GM10266 (cell line): ENCODE data around the gene BACH2.

Source experiments
- DNase-seq: peaks from one replicate; pipeline ENCODE4 v3.0.0; 2012; ENCODE audit errors: extremely low spot score
- TF ChIP-seq, protein P1 (sequence below): IDR thresholded peaks from 2 replicates; pipeline ENCODE4 v1.5.1; 2012; ENCODE audit warnings: mild to moderate bottlenecking, low read depth; ENCODE audit not compliant: control insufficient read depth, insufficient read depth; ENCODE audit errors: missing control alignments

The BACH2 gene

DNA sequence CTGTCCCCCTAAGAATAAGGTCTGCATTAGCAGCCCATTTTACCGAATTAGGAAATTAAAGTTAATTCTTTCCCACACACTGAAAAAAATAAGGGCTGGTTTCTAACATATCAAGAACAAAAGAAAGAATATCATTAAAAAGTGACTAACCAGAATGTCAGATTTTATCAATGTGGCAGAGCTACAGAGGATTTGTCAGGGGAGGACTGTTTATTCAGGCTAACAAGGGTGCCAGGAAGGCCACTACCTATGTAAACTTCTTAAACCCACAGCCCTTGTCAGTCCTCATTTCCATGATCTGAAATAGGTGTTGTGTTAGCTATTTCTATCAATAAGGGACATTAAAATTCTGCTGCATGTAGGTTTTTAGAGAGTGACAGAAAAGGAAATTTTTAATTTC lies 76.4 kb downstream of the BACH2 start:
- TF ChIP-seq, protein P1, sequence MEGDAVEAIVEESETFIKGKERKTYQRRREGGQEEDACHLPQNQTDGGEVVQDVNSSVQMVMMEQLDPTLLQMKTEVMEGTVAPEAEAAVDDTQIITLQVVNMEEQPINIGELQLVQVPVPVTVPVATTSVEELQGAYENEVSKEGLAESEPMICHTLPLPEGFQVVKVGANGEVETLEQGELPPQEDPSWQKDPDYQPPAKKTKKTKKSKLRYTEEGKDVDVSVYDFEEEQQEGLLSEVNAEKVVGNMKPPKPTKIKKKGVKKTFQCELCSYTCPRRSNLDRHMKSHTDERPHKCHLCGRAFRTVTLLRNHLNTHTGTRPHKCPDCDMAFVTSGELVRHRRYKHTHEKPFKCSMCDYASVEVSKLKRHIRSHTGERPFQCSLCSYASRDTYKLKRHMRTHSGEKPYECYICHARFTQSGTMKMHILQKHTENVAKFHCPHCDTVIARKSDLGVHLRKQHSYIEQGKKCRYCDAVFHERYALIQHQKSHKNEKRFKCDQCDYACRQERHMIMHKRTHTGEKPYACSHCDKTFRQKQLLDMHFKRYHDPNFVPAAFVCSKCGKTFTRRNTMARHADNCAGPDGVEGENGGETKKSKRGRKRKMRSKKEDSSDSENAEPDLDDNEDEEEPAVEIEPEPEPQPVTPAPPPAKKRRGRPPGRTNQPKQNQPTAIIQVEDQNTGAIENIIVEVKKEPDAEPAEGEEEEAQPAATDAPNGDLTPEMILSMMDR = no peak
- no peak for DNase-seq

DNA sequence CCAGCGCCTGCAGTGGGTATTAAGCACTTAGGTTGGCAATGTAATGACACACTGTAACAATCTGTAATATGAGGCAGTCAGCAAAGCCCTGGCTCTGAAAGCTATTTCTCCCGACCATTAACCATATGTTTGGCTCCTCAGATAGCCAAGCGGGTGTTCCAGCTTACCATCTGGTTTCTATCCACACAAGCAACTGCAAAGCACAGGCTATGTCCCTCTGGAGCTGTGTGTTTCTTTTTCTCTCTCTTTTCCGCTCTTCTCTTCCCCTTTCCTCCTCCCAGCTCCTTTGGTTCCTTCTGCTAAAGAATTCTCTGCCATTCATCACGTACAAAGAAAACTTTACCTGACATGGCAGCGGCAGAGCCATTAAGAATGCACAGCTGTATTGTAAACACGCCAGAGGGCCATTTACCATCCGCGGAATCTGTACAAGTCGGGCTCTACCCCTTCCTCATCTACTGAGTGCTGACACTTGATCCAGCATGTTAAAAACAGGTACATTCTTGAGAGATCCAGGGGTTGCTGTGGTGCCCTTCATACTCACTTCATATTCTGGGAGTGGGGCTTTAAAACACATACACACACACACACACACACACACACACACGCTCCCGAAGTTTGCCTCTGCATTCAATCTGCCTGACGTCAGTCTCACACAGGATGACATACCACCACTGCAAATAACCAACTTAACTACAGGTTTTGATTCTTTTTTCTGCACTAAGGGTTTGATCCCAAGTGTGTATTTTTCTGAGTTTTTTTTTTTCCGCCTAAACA lies 77.2 kb downstream of the BACH2 start:
- no peak for DNase-seq
- TF ChIP-seq, protein P1 = no peak

DNA sequence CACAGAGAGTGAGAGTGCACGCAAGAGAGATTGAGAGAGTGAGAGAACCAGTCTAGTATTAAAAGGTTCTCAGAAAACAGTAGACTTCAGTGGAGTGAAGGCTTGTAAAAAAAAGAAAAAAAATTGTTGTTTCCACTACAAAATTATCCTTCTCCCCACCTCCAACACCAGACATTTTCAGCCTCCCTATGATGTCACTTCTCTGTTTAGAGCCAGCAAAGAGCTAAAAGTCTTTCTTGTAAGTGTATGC lies 77.8 kb downstream of the BACH2 start:
- TF ChIP-seq, protein P1 = no peak
- no peak for DNase-seq

DNA sequence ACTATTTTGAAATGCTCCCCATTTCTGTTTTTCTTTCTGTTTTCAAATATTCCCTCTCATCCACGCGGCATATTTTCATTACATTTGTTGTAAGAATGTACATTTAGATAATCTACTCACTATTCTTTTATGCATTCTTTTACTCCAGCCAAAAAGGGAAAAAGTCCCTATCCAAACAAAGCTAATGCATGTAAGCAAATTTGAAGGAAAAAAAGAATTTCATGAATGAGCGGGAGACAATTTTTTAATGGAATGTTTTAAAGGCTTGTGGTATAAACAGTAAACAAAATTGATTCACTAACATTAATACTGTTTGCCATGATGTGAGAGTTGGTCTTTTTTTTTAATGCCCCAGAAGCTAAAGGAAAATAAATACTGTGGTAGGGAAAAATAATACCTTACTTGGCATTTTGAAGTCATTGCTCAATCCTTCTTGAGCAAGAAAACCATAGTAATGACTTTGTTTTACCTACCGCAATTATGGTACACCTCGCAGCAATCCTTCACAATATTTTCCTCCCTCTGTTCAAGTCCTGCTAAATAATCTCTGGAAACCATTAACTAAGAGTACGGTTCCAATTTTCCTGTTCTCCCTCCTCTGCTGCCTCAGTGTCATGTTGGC lies 79.0 kb downstream of the BACH2 start:
- TF ChIP-seq, protein P1 = no peak
- no peak for DNase-seq

DNA sequence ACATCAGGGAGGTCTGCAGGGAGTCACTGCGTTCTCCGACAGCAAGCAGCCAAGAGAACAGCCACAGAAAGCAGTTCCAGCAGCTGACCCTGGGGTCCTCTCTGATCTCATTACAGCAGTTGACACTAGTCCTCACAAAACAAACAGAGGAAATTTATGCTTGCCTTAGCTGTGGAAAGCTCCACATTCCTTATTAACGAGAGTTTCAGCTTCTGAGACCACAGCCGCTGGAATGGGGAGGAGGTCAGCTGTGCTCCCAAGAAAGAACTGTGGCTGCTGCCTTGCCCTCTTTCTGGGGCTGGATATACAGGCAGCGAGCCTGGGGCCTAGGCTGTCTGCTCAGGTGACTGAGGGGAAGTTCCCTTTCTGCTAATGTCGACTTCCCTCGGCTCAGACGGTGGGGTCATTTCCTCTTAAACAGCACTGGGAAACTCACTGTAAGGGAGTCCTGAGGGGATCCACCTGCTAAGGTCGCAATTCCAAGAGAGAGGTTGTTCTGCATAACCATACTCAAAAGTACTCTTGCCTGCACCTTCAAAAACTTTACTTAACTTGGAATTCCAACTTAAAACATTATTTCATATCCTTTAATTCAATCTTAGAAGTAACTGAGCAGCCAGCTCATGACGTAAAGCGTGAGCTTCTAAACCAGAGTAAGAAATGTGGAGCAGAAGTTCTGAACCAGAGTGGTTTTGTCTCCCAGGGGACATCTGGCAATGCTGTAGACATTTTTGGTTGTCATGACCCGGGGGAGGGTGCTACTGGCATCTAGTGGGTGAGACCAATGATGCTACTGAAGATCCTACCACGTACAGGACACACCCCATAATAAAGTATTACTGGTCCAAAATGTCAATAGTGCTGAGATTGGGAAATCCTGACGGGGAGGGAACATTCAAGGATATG lies 80.3 kb downstream of the BACH2 start:
- TF ChIP-seq, protein P1 = no peak
- DNase-seq = peak; percentile 17

DNA sequence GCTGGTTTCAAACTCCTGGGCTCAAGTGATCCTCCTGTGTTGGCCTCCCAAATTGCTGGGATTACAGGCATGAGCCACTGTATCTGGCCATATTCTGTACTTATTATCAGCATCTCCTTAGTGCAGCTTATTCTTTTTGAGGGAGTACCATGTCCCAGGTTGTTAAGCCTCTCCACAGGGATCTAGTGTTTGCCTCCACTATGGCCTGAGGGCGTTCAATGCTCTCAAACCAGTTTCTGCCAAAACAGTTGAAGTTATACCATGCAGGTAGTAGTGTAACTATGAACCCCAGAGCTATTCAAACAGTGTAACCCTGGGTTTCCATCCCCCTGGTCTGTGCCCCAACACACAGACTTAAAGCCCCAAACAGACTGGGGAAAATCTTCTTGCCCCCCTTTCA lies 81.7 kb downstream of the BACH2 start:
- TF ChIP-seq, protein P1 = no peak
- DNase-seq = no peak
